GM12874 (cell line): ENCODE results near the gene ELMOD3.

Experiments used
- TF ChIP-seq, protein P1 (sequence below): IDR thresholded peaks from 2 replicates; pipeline ENCODE4 v1.5.1; 2011; ENCODE audit warnings: low read depth, mild to moderate bottlenecking, control low read depth, low read length, moderate library complexity; ENCODE audit not compliant: insufficient read depth

The ELMOD3 gene

DNA sequence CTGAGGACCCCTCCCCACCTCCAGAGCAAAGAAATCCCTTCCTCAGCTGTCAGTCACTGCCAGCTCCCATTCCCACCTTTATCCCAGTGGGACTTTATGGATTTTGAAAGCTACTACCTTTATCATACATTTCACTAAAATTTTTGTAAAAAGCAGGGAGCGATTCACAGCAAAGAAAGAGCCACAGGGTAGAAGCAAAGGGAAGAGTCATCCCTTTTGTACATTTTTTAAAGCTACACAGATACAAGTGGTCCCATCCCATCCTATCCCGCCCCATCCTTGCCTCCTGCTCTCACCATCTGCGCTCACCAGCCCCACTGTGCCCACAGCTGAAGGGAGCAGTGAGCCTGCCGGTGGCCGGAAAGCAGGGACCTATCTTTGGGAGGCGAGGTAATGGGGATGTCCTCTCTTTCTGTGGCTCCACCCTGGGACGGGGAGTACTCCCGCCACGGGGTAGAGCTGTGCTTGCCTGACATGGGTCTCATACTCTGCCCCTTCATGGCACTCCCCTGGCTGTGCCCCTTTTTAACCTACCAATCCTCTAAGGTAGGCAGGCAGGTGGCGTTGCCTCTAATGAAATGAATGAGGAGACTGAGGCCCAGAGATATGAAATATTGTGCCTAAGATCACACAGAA, 77.1 kb downstream of the ELMOD3 start:
- TF ChIP-seq, protein P1, sequence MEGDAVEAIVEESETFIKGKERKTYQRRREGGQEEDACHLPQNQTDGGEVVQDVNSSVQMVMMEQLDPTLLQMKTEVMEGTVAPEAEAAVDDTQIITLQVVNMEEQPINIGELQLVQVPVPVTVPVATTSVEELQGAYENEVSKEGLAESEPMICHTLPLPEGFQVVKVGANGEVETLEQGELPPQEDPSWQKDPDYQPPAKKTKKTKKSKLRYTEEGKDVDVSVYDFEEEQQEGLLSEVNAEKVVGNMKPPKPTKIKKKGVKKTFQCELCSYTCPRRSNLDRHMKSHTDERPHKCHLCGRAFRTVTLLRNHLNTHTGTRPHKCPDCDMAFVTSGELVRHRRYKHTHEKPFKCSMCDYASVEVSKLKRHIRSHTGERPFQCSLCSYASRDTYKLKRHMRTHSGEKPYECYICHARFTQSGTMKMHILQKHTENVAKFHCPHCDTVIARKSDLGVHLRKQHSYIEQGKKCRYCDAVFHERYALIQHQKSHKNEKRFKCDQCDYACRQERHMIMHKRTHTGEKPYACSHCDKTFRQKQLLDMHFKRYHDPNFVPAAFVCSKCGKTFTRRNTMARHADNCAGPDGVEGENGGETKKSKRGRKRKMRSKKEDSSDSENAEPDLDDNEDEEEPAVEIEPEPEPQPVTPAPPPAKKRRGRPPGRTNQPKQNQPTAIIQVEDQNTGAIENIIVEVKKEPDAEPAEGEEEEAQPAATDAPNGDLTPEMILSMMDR = no peak

DNA sequence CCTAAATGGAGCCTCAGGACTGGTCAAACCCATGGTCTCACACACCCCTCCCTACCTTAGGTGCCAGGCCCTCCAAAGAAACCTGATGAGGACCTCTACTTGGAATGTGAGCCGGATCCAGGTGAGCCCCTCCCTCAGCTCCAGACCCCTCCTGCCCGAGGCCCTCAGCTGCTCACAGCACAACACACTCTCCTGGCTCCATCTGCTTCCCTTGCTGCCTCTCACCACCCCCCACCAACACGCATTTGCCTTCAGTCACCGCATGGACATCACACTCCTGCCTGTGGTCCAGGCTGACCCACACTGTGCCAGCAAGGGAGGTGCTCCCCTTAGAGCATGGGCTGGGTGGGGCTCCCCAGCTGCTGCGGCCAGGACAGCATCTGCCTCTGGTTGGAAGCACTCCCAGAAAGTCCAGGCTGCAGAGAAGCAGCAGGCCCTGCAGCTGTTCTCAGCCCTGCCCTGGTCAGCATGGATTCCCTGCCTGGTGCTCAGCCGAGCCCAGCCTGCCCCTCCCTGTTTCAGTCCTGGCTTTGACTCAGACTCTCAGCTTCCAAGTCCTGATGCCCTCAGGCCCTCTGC, 79.0 kb downstream of the ELMOD3 start:
- TF ChIP-seq, protein P1 = no peak

DNA sequence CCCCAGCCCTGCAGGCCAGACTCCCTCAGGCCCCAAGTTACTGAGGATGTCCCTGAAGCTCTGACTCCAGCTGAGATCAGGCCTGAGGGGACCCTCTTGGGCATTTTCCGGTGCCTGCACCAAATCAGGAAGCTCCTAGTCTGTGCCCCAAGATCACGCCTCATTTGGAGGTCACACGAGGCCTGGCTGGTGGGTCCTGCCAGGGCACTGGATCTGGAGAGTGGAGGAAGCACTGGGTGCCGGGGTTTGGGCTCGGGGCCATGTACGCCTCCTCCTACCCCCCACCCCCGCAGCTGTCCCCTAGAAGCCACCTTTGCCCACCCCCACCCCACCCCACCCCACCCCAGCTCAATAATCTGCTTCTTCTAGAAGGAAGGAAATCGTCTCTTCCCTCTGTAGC, 80.1 kb downstream of the ELMOD3 start:
- TF ChIP-seq, protein P1 = no peak

DNA sequence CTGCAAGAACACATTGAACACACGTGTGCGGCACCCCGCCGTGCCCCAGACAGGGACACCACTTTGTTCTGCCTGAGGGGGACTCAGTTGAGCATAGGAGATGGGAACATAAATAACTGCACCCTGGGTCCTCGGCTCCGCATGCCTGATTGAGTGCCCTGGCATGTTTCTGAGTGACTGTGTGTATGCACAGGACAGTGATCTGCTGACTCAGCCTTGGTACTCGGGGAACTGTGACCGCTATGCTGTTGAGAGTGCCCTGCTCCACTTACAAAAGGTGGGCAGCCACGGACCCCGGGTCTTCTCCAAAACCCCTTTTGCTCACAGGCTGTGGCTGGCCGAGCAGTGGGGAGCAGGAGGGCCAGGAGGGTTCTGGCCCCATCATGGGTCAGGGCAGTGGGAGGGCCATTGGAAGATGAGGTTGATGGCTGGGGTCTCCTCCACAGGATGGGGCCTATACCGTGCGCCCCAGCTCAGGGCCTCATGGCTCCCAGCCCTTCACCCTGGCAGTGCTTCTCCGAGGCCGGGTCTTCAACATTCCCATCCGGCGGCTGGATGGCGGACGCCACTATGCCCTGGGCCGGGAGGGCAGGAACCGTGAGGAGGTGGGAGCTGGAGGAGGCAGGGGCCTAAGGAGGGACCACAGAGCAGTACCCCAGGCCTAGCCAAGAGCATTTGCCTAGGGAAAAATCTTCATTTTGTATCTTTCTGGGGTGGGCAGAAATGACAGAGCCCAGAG, 80.8 kb downstream of the ELMOD3 start:
- TF ChIP-seq, protein P1 = no peak

DNA sequence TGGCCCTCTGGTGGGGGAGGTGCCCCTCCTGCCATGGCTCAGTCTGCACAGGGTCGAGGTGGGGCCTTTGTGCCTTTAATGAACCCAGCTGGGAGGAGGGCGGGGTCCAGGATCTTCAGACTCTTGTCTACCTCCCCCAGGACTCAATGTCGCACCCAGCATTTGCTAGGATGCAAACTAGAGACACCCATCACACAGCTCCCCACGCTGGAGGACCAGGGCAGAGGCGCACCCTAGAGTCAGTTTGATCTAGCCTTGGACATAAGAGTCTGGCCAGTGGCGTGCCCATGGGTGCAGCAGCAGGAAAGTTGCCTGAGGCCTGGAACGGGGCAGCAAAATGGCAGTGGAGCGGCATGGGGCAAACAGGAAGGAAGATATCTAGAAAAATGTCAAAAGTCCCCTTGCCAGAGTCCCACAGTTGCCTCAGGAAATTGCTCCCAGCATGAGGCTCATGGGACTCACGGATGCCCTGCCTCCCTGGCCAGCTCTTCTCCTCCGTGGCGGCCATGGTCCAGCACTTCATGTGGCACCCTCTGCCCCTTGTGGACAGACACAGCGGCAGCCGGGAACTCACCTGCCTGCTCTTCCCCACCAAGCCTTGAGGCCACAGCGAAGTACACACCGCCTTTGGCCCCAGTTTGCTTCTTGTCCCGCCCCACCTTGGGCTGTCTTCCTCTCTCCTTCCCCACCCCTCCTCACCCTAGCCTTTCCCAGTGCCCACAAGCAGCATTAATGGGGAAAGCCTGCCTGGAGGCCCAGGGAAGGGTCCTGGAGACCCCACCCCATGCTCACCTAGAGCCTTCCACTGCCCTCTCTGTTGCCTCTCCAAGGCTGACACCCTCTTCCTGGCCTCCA, 81.6 kb downstream of the ELMOD3 start:
- TF ChIP-seq, protein P1 = no peak

DNA sequence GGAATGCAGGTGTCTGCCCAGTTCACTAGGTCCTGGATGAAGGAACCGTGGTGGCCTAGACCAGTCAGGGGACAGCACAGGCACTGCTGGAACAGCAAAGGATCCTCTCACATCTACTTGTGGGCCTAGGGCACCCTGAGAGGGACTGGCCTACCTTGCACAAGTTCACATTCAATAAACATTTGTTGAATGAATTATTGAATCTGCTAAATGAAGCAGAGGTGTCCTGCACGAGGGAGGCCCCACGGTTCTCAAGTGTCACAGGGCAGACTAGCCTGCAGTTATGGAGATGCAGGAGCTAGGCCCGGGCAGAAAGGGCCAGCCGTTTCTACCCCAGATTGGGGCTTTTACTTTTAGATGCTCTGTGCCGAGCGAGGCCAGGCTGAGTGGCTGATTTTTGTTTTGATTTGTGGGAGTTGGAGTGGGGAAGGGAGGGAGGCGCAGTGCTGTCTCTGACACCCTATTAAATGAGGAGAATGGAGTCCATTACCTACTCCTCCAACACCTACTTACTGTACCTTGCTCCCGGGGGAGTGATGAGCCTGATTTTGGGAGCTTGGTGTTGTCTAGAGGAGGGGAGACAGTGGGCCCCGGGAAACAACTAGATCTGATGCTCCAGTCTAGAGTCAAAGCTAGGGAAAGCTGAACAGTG, 82.4 kb downstream of the ELMOD3 start:
- TF ChIP-seq, protein P1 = no peak
